GM18858 (cell line): ENCODE data around the gene PCIF1.
"Not testable (repeated sequence)": the region's sequence is repeated elsewhere in the genome, so short reads cannot be mapped to it uniquely, and the experiment has no call there.

ENCODE experiments used
- ATAC-seq: cut with Tn5 transposase; IDR thresholded peaks from one replicate; pipeline ENCODE4 v1.9.1; 2021; ENCODE audit not compliant: unreplicated experiment

The PCIF1 gene

GRCh38 chr20:45921337-45922189, 12.9 kb upstream of the PCIF1 start:
- no peak for ATAC-seq

GRCh38 chr20:45924391-45925261, 9.9 kb upstream of the PCIF1 start:
- ATAC-seq: no peak

GRCh38 chr20:45925821-45926506, 8.5 kb upstream of the PCIF1 start:
- ATAC-seq: no peak

GRCh38 chr20:45926731-45927070, 7.8 kb upstream of the PCIF1 start:
- ATAC-seq: no peak

- ATAC-seq: no peak
Measured at GRCh38 chr20:45927071-45927878, 7.2 kb upstream of the PCIF1 start.

GRCh38 chr20:45931680-45932079, 2.8 kb upstream of the PCIF1 start:
- ATAC-seq: not testable (repeated sequence)

GRCh38 chr20:45933266-45934045, 1.0 kb upstream of the PCIF1 start:
- no peak for ATAC-seq

- no peak for ATAC-seq
Measured at GRCh38 chr20:45934046-45934585, 367 bp upstream of the PCIF1 start.

- peak; percentile 18 for ATAC-seq
Measured at GRCh38 chr20:45935416-45936046, 1.0 kb downstream of the PCIF1 start.

- no peak for ATAC-seq
Measured at GRCh38 chr20:45937765-45938164, 3.3 kb downstream of the PCIF1 start.

GRCh38 chr20:45938727-45939438, 4.4 kb downstream of the PCIF1 start:
- ATAC-seq: no peak

GRCh38 chr20:45940053-45940452, 5.6 kb downstream of the PCIF1 start:
- no peak for ATAC-seq

GRCh38 chr20:45940469-45940868, 6.0 kb downstream of the PCIF1 start:
- no peak for ATAC-seq

GRCh38 chr20:45943613-45944012, 9.1 kb downstream of the PCIF1 start:
- no peak for ATAC-seq

GRCh38 chr20:45944151-45944964, 9.9 kb downstream of the PCIF1 start:
- ATAC-seq: no peak

- ATAC-seq: no peak
Measured at GRCh38 chr20:45944965-45945677, 10.6 kb downstream of the PCIF1 start.

- ATAC-seq: no peak
Measured at GRCh38 chr20:45945678-45946148, 11.2 kb downstream of the PCIF1 start.
